T-helper 1 cell treated with Interleukin-12 subunit alpha and Interleukin-12 subunit beta and Interleukin-4 antibody, amounts not matched to agents 30 μg/mL and 1 μg/mL, for 36 hours (primary cell): Measurements from ENCODE around the gene IQCB1.
"Not testable (repeated sequence)": the region's sequence is repeated elsewhere in the genome, so short reads cannot be mapped to it uniquely, and the experiment has no call there.

Source experiments
- H3K27ac Mint-ChIP-seq: one replicate; pipeline ENCODE4 v1.8.0; 2021; ENCODE audit warnings: mild to moderate bottlenecking, mixed read lengths
- H3K27me3 Mint-ChIP-seq: one replicate; pipeline ENCODE4 v1.8.0; 2021; ENCODE audit warnings: low read depth, mixed read lengths
- H3K36me3 Mint-ChIP-seq: one replicate; pipeline ENCODE4 v1.8.0; 2021; ENCODE audit warnings: low read depth, mixed read lengths
- H3K4me1 Mint-ChIP-seq: one replicate; pipeline ENCODE4 v1.8.0; 2021; ENCODE audit warnings: low read depth, mixed read lengths
- H3K4me3 Mint-ChIP-seq: one replicate; pipeline ENCODE4 v1.8.0; 2021; ENCODE audit warnings: mild to moderate bottlenecking, moderate library complexity, mixed read lengths
- H3K9me3 Mint-ChIP-seq: one replicate; pipeline ENCODE4 v1.8.0; 2021; ENCODE audit warnings: mixed read lengths

IQCB1 gene

DNA sequence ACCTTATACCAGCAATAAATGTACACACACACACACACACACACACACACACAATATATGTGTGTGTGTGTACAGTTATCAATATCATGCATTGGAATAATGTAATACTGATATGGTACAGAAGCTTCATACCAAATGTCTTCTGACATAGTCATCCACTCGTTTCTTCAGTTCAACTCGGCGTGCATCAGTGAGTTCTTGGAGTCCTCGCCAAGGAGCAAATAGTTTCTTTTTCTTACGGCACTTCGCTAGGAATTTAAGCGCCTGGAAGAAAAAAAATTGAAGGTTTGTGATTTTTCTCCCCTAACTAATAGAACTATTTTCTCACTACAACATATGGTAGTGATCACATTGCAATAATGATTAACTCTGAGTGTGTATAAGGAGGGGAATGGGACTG is 53.2 kb downstream of the IQCB1 start:
- H3K9me3 Mint-ChIP-seq: no peaks in the 10 kb centered on the region
- no peak overlapping the region for H3K4me3 Mint-ChIP-seq
- H3K27ac Mint-ChIP-seq: no peak overlapping the region
- no peaks in the 10 kb centered on the region for H3K4me1 Mint-ChIP-seq
- peaks cover 40% of the 10 kb centered on the region for H3K36me3 Mint-ChIP-seq
- no peaks in the 10 kb centered on the region for H3K27me3 Mint-ChIP-seq

DNA sequence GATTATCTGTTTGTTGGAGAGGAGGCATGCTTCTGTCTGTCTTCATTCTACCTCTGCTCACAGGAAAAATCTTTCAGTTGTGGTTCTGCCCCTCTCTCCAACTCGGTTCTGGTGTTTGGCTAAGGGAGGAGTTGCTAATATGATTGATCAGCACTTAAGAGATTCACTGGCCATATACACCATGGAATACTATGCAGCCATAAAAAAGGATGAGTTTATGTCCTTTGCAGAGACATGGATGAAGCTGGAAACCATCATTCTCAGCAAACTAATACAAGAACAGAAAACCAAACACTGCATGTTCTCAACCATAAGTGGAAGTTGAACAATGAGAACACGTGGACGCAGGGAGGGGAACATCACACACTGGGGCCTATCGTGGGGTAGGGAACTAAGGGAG is 59.8 kb downstream of the IQCB1 start:
- H3K4me1 Mint-ChIP-seq, H3K9me3 Mint-ChIP-seq, H3K27ac Mint-ChIP-seq, H3K4me3 Mint-ChIP-seq, H3K27me3 Mint-ChIP-seq: not testable (repeated sequence)
- H3K36me3 Mint-ChIP-seq: peaks cover 56% of the 10 kb centered on the region

DNA sequence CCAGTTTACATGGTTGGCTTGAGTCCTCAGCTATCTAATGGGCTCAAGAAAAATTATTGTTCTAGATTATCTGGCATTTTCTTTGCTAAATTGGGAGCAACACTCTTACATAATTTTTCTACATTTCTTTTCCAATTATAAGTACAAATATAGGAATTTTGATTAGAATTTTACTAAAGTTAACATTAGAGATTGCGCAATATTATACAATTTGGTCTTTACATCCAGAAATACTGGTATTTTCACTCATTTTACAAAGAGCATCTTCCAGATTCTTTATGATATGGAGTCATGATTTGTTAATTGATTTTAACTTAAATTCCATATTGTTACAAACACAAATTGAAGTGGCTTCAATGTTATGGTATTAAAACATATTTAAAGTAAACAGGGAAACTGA is 65.6 kb downstream of the IQCB1 start:
- H3K27me3 Mint-ChIP-seq: peaks cover 5% of the 10 kb centered on the region
- H3K4me3 Mint-ChIP-seq: no peak overlapping the region

DNA sequence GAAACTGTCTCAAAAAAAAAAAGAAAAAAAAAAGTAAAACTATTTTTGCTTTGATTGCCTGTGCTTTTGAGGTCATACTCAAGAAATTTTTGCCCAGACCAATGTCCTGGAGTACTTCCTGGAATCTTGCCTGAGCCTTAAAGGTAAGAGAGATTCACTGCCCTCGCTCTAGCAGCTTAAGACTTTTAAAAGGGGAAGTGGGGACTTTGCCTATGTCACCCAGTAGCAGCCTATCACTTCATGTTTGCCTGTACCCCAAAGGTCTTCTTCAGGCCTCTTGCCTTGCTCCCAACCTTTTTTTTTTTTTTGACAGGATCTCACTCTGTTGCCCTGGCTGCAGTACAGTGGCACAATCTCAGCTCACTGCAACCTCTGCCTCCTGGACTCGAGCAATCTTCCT is 66.4 kb downstream of the IQCB1 start:
- Mint-ChIP-seq H3K9me3 (no peaks in the 10 kb centered on the region), H3K4me1 (no peaks in the 10 kb centered on the region), H3K27ac (no peak overlapping the region), H3K27me3 (peaks cover 6% of the 10 kb centered on the region), H3K4me3 (no peak overlapping the region), H3K36me3 (peaks cover 18% of the 10 kb centered on the region)

More for the DNA sequence above, 65.6 kb downstream of the IQCB1 start:
- no peaks in the 10 kb centered on the region for H3K9me3 Mint-ChIP-seq
- H3K36me3 Mint-ChIP-seq: peaks cover 25% of the 10 kb centered on the region
- H3K27ac Mint-ChIP-seq: no peak overlapping the region
- no peaks in the 10 kb centered on the region for H3K4me1 Mint-ChIP-seq

DNA sequence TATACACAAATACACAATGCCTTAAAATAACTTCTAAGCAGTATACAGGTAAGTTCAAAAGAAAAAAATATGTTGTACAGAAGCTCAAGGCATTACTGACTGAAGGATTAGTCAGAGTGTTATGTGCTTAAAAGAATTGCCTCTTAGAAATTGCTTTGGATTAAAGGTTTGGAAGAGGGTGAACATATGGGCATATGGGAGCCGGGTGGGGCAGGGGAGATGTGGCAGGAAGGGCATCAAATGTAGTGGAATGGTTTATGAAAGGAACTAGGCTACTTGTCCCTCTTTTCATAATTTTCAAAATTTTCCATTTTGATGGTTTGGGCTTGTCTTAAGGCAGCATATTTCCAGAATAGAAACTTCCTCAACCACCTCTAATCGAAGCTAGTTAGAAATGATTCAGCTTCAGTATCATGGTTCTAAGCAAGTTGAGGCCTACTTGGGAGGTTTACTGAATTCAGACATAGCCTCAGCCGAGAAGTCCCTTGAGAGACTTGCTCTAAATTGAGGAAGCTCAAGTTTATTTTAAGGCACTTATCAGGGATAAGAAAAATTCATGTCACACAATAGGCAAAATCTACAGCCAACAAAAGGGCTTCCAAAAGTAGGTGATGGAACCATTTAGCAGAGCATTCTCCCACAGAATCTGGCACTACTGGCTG is 75.2 kb downstream of the IQCB1 start:
- Mint-ChIP-seq H3K4me3 (no peak overlapping the region), H3K4me1 (no peaks in the 10 kb centered on the region)

DNA sequence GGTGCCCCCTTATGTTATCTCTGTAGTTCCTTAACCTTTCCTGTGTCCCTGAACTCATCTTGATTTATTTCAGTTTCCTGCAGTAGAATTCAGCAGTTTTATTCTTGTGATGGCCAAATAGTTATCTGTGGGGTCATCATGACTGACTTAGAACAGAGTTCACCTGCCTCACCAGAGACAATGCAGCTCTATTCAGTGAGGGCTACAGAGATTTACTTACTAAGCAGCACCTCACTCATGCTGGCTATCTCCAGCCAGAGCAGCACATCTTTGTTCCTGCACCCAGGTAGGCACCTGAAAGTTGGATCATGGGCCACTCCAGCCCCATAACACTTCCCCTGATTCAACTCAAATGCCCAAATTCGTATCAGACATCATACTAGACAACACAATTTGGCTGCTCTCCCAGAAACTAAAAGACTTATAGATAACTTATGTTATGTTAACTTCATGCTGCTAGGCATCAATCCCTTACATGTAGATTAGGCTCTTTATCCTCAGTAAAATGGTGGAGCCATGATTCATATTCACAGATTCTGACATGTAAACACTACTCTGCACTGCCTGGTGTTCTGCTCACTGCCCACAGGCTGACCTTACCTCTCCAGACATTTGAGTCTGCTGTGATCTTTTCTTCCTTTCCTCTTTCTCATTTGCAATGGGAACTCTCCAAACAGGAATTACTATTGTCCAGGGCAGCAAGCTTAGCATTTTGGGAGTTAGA is 76.0 kb downstream of the IQCB1 start:
- Mint-ChIP-seq H3K9me3 (no peaks in the 10 kb centered on the region), H3K27ac (no peak overlapping the region), H3K36me3 (no peaks in the 10 kb centered on the region), H3K4me1 (no peaks in the 10 kb centered on the region), H3K4me3 (no peak overlapping the region), H3K27me3 (peaks cover 20% of the 10 kb centered on the region)

More for the DNA sequence above, 75.2 kb downstream of the IQCB1 start:
- H3K27ac Mint-ChIP-seq: no peak overlapping the region
- H3K27me3 Mint-ChIP-seq: peaks cover 18% of the 10 kb centered on the region
- no peaks in the 10 kb centered on the region for H3K36me3 Mint-ChIP-seq
- H3K9me3 Mint-ChIP-seq: no peaks in the 10 kb centered on the region

DNA sequence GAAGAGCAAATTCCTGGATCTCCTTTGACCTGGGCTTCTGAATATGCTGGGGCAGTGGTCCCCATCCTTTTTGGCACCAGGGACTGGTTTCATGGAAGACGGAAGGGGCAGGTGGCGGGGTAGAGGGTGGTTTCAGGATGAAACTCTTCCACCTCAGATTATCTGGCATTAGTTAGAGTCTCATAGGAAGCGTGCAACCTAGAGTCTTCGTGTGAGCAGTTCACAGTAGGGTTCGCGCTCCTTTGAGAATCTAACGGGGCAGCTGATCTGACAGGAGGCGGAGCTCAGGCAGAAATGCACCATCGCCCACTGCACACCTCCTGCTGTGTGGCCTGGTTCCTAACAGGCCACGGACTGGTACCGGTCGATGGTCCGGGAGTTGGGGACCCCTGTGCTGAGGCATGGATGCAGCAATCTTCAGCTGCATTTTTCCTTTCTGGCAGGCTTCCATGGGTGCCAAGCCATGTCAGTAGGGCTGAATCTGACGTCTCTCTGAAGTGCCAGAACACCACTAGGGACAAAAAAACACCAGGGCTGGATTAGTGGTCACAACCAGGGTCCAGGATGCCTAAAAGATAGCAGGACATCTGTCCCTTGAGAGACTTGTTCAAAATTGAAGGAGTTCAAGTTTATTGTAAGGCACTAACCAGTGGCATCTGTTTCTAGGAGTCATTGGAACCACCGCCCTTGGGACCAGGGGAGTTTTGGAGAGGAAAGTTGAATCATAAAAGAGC is 76.9 kb downstream of the IQCB1 start:
- Mint-ChIP-seq H3K36me3 (no peaks in the 10 kb centered on the region), H3K27ac (no peak overlapping the region), H3K27me3 (peaks cover 22% of the 10 kb centered on the region), H3K9me3 (no peaks in the 10 kb centered on the region), H3K4me3 (no peak overlapping the region), H3K4me1 (no peaks in the 10 kb centered on the region)

DNA sequence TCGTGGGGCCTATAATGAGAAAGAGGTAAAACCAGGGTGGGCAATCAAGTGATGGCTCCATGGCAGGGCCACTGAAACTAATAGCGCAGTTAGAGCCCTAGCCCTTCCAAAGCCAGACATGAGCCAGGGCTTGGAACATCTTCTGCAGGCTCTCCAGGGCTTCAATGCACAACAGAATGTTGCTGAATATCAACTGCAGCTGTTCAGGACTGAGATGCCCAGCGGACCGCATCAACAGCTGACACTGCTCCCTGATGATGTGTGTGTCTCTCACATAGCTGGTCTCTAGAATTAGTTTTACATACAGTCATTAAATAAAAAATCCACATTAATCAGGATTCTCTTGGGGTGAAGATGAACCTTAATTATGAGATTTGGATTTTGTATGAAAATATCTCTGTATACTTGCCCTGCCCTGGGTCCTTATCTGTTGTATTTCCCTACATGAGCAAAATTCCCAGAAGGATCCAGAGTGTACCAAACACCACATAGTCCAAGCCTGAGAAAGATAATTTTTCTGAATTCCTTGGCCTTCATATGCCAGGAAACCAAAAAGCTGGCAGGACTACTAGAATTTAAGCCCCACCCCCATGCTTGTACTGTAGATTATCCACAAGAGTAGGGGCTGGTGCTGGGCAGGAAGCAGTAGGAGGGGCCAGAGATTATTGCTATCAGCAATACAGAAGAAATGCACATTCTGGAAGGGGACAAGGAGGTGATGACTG is 77.6 kb downstream of the IQCB1 start:
- Mint-ChIP-seq H3K36me3 (no peaks in the 10 kb centered on the region), H3K9me3 (no peaks in the 10 kb centered on the region), H3K4me1 (no peaks in the 10 kb centered on the region), H3K27me3 (peaks cover 29% of the 10 kb centered on the region), H3K27ac (no peak overlapping the region), H3K4me3 (no peak overlapping the region)

DNA sequence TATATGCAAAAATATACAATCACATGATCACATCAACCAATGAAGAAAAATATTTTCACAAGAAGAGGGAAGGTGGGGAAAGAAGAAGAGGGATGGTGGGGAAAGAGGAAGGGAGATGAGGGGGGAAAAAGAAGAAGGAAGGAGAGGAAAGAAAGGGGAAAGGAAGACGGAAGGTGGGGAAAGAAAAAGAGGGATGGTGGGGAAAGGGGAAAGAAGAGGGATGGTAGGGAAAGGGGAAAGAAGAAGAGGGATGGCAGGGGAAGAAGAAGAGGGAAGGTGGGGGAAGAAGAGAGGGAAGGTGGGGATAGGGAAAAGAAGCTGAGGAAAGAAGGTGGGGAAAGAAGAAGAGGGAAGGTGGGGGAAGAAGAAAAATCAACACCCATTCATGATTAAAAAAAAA is 82.1 kb downstream of the IQCB1 start:
- Mint-ChIP-seq H3K4me3 (no peak overlapping the region), H3K4me1 (peaks cover 5% of the 10 kb centered on the region), H3K9me3 (no peaks in the 10 kb centered on the region), H3K27me3 (peaks cover 38% of the 10 kb centered on the region), H3K27ac (no peak overlapping the region), H3K36me3 (no peaks in the 10 kb centered on the region)

DNA sequence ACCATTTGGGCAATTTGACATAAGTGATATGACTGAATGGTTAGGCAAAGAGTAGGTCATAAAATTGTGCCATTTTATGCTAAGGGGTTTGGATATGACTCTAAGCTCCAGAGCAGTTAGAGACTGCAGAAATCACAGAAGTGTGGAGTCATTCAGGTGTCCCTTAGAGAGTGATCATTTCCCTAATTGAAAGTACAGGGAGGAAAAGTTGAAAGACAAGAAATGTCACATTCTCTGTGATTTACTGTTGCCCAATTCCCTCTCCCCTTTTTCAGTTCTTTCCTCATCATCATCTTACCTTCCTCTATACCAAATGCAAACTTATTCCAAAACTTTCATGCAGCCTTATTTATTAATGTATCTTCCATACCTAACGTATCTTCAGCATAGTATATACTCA is 82.6 kb downstream of the IQCB1 start:
- peaks cover 38% of the 10 kb centered on the region for H3K27me3 Mint-ChIP-seq
- H3K4me1 Mint-ChIP-seq: peaks cover 8% of the 10 kb centered on the region
- H3K27ac Mint-ChIP-seq: no peak overlapping the region
- H3K9me3 Mint-ChIP-seq: no peaks in the 10 kb centered on the region
- H3K4me3 Mint-ChIP-seq: no peak overlapping the region
- H3K36me3 Mint-ChIP-seq: no peaks in the 10 kb centered on the region

DNA sequence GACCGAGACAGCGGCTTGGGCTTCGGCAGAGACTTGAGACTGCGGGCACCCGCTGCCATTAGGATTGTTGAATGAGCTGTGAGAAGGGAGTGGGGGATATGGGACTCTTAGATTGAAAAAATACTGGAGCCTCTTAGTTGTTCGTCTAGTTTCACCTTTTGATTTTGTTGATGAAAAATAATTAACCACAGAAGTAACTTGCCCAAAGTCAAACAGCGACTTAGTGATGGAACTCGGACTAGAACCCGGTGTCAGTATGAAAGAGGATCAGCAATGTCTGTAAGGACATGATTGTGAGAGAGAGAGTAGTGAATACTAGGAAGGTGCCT is 84.8 kb downstream of the IQCB1 start:
- peaks cover 8% of the 10 kb centered on the region for H3K4me1 Mint-ChIP-seq
- no peaks in the 10 kb centered on the region for H3K9me3 Mint-ChIP-seq

DNA sequence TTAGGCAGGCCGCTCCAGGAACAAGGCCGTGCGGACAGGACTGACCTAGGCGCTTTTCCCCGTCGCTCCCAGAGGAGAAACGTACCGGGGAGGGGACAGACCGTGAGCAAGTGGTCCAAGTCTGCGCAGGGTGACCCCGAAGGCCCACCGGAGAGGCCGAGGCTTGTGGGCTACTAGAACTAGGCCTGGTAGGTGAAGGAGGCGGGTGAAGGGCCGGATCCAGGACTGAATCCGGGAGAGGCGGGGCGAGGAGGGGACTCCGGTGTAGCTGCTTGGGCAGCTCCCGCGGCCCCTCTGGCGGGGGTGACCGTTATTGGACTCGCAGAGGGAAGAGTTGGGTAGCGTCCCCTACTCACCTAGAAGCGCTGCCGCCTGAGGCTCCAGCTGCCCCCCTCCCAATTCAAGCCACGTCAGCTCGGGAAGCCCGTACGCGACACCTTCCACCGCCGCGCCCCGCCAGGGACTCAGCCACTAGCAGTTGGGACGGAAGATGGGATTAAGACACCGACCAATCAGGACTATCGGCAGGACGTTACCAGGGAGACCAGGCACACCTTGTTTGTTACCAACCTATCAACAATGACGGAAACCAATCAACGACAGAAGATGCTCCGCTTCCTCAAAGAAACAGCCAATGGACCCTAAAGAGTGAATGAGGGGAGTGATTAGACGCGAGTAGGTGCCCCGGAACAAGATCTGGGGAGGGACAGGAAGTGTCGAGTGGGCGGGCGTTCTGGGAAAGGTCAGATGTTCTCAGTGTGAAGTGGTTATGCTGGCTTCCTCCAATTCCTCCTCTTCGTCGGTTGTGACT is 85.4 kb downstream of the IQCB1 start, which contains the start of gene GOLGB1:
Gene GOLGB1, minus strand, starts transcription at position 466 of the 811 bp plus-strand sequence. CDS start 18,770 bp downstream, outside the sequence.
- H3K9me3 Mint-ChIP-seq: no peaks in the 10 kb centered on the region
- H3K36me3 Mint-ChIP-seq: no peaks in the 10 kb centered on the region
- no peak within 1 kb of the TSS for H3K27ac Mint-ChIP-seq
- H3K27me3 Mint-ChIP-seq: peaks cover 23% of the 10 kb centered on the region
- H3K4me3 Mint-ChIP-seq: no peak within 1 kb of the TSS
- peaks cover 8% of the 10 kb centered on the region for H3K4me1 Mint-ChIP-seq

More for the DNA sequence above, 84.8 kb downstream of the IQCB1 start:
- peaks cover 29% of the 10 kb centered on the region for H3K27me3 Mint-ChIP-seq
- H3K27ac Mint-ChIP-seq: no peak overlapping the region
- no peaks in the 10 kb centered on the region for H3K36me3 Mint-ChIP-seq
- H3K4me3 Mint-ChIP-seq: no peak overlapping the region

DNA sequence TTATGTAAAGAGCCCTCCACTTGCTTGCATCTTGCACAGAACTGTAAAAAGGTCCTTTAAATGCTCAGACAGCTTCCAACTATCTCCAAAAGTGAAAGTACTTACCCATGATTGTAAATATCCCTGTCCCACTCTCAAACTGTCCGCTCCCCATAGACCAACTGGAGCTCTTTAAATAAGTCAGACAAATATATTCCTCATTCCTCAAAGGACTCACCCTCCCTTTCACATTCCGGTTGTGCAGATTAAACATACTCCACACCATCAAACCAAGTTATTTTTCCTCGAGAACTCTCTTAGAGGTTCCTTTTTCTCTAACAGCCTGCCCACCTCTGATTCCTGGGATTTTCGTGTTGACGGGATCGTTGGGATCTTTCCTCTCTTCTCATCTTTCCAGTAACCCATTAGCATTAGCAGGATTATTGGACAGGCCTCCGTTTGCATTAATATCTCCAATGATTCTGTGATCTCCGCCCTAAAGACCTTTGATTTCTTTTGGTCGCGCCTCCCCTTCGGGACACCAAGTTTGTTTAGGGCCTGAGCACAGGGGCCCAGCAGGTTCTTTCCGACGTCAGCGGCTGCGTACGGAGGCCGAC is 86.1 kb downstream of the IQCB1 start:
- peaks cover 17% of the 10 kb centered on the region for H3K27me3 Mint-ChIP-seq
- H3K9me3 Mint-ChIP-seq: no peaks in the 10 kb centered on the region
- H3K27ac Mint-ChIP-seq: no peak overlapping the region
- no peak overlapping the region for H3K4me3 Mint-ChIP-seq
- H3K36me3 Mint-ChIP-seq: no peaks in the 10 kb centered on the region
- H3K4me1 Mint-ChIP-seq: peaks cover 8% of the 10 kb centered on the region
